GM19372 (cell line): ENCODE data around the gene SMYD3.

ENCODE experiments used
- ATAC-seq: cut with Tn5 transposase; IDR thresholded peaks from one replicate; pipeline ENCODE4 v1.9.1; 2021; ENCODE audit warnings: mild to moderate bottlenecking, low read depth, moderate library complexity; ENCODE audit not compliant: unreplicated experiment

SMYD3 gene

DNA sequence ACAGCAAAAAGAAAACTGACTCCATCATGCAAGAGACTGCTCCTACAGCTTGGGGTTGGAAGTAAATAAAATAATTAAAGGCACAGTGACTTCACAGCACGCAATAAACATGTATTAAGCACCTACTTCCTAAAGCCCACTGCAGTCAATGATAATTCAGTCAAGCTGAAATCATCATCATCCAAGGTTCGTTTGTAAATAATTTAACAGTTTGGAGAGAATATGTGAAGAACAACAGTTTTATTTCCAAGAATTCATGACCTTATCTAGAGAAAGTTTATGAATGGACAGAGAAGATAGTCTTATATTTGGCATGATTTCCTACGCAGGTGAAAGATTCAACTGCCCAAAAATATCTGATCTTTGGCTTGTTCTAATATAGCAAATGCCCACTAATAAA lies 86.8 kb downstream of the SMYD3 start:
- ATAC-seq = no peak

DNA sequence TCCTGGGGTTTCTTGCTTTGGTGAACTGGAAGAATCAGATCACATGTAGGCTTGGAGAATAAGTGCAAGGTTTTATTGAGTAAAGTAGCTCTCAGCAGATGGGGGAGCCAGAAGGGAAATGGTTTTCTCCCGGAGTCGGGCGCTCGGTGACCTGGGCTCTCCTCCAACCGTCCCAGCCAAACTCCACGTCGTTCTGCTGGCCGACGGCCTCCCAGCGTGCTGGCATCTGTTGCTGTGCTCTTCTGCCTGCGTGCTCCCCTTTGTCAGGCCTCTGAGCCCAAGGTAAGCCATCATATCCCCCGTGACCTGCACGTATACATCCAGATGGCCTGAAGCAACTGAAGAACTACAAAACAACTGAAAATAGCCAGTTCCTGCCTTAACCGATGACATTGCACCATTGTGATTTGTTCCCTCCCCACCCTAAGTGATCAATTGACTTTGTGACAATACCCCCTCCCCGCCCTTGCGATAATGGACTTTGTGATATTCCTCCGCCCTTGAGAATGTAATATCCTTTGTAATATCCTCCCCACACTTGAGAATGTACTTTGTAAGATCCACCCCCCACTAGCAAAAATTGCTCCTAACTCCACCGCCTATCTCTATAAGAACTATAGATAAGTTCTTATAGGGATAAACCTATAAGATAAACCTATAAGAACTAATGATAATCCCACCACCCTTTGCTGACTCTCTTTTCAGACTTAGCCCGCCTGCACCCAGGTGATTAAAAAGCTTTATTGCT lies 88.3 kb downstream of the SMYD3 start:
- ATAC-seq = no peak

DNA sequence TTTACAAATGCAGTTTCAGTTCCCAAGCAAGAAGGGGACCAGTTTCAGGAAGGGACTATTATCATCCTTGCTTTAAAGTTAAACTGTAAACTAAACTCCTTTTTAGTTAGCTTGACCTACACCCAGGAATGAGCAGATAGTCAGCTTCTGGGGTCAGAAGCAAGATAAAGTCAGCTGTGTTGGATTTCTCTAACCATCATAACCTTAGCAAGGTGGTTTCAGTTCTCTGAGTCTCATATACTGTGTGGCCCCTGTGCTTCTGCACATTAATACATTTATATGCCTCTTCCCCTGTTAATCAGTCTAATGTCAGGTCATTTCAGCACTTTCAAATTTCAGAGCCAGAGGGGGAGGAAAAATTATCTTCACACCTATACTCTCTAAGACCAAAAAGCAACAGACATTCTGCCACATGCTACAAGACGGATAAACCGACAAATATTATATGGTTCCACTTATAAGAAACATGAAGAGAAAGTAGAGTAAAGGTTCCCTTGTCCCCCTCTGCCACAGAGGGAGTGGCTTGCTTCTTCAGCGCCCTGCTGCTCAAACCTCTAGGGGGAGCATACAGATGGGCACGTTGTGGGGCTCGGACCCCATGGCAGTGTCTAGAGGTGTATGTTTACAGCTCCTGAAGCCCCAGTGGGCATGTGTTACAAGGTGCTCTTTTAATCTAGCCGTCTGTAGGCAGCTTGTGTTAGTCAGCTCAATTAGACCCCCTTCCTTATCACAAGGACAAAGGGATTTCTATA lies 89.1 kb downstream of the SMYD3 start:
- ATAC-seq = no peak

DNA sequence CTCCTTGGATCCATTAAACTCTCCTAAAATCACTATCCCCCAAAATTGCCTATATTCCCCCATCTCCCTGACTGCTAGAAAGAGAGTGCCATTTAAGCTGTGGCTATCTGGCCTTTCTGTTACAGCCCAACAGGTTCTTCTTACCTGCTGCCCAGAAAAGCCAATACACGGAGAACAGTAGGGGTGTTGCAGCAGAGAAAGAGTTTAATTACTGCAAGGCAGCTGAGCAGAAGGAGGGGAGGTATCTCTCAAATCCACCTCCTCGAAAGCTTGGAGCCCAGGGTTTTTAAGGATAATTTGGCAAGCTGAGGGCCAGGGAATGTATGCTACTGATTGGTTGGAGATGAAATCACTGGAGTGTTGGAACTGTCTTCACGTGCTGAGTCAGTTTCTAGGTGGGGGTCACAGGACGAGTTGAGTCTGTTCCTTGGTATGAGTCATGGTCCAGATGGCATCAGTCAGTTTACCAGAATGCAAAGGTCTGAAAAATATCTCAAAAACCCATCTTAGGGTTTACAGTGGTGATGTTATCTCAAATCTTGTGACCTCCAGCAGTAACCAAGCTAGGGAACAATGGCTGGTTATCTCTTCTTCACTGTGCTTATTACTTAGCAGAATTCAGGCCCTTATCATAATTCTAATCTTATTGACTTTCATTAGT lies 89.8 kb downstream of the SMYD3 start:
- ATAC-seq = no peak

- ATAC-seq = no peak
Observed at GRCh38 chr1:246416261-246416660, 90.8 kb downstream of the SMYD3 start.

- no peak for ATAC-seq
Observed at GRCh38 chr1:246415028-246415427, 92.1 kb downstream of the SMYD3 start.

DNA sequence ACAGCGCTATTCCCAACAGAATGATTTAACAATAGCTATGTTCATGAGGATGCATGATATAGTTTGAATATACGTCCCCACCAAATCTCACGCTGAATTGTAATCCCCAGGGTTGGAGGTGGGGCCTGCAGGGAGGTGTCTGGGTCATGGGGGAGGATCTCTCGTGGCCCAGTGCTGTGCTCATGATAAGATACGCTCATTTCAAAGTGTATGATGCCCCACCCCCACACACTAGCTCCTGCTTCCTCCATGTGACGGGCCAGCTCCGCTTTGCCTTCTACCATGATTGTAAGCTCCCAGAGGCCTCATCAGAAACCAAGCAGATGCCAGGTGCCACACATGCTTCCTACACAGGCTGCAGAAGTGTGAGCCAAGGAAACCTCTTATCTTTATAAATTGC lies 93.6 kb downstream of the SMYD3 start:
- ATAC-seq = no peak

DNA sequence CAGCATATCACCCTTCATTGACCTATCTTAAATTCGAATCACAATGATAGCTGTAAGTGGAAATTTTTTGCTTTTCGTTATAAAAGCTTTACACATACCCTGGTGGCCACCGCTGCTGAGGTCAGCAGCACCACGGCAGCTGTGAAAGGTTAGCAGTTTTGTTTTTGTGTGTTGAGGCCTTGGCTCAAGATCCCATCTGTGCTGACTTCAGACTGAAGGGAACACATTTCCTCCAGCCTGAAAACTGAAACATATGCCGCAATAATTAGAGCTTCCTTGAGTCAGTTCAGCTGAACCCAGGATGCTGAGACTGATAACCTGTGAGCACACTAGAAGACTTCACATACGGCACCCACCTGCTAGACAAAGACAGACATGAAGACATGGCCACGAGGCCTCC lies 103.0 kb downstream of the SMYD3 start:
- ATAC-seq = no peak

GRCh38 chr1:246398126-246398813 lies 108.8 kb downstream of the SMYD3 start:
- ATAC-seq = no peak

DNA sequence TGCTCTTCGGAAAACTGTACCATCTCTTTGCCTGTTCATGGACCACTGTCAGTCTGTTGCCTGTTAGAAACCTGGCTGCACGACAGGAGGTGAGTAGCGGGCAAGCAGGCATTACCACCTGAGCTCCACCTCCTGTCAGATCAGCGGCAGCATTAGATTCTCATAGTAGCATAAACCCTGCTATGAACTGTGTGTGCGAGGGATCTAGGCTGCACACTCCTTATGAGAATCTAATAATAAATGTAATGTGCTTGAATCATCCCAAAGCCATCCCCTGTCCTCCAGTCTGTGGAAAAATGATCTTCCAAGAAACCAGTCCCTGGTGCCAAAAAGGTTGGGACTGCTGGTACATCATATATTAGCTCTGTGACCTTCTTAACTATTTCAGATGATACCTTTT lies 110.0 kb downstream of the SMYD3 start:
- no peak for ATAC-seq

- ATAC-seq = no peak
Observed at GRCh38 chr1:246396322-246396721, 110.8 kb downstream of the SMYD3 start.

- no peak for ATAC-seq
Observed at GRCh38 chr1:246394121-246394520, 113.0 kb downstream of the SMYD3 start.

GRCh38 chr1:246390855-246391254 lies 116.2 kb downstream of the SMYD3 start:
- no peak for ATAC-seq

GRCh38 chr1:246384616-246385015 lies 122.5 kb downstream of the SMYD3 start:
- no peak for ATAC-seq

DNA sequence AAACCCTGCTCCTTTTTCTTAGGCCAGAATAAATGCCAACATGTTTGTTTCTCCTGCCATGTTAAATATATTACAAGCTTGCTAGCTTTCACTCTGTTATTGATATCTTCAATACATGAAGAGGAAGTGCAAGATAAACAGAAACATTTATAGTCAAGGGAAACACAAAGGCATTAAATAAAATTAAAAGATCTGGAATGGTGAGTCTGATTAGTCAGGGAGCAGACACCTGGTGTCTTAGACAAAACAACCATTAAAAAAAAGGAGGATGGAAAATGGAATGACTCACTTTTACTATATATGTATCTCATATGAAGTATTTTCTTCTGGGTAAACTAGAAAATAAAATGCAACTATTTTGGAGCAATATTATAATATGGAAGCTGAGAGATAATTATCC lies 123.3 kb downstream of the SMYD3 start:
- no peak for ATAC-seq

DNA sequence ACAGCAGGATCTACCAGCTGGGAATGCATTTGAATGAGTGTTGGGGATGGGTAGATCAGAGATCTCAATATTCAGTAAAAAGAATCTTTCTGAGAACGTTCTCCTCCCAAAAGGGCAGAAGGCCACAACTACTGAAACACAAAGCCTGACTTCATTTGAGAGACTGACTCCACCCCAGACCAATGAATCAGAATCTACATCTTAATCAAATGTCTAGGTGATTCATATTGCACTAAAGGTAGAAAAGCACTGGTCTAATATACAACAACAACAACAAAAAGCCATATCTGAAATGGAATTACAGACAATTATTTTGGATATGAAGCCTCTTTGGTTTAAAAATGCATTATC lies 123.9 kb downstream of the SMYD3 start:
- ATAC-seq = no peak

- no peak for ATAC-seq
Observed at GRCh38 chr1:246382589-246383238, 124.4 kb downstream of the SMYD3 start.

- no peak for ATAC-seq
Observed at GRCh38 chr1:246381452-246381851, 125.6 kb downstream of the SMYD3 start.

DNA sequence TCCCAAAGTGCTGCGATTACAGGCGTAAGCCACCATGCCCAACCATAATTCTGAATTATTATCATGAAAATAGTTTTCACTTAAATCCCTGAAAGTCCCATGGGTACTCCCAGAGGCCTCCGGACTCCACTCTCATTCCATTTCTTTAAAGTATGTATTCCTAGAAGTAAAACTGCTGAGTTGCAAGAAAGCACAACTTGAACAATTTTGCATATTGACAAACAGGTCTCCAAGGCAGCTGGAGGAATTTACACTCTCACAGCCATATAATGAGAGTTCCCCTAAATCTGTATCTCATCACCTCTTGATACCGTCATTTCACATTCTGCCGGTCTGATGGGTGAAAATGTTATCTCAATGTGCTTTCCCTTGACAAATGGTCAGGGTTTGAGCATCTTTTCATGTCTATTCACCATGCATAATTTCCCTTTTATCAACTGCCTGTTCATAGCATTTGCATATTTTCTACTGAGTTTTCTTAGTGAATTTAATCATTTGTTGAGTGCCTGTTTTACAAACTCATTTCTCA lies 129.4 kb downstream of the SMYD3 start:
- ATAC-seq = no peak

- ATAC-seq = no peak
Observed at GRCh38 chr1:246373828-246374569, 133.1 kb downstream of the SMYD3 start.
